H9 (cell line): ENCODE data around the gene BRWD1. TPM values are rescaled to one million over a fixed set of nuclear protein-coding genes. Genes with fewer than 3 reads are reported as not detected.

ENCODE experiments used
- DNase-seq: peaks from one replicate; pipeline ENCODE4 v3.0.0-alpha.2; 2017
- H2AFZ ChIP-seq: one replicate; pipeline ENCODE4 v1.6.1; 2013; ENCODE audit warnings: mild to moderate bottlenecking, low read length, control low read depth, moderate library complexity
- H2AK5ac ChIP-seq: 2 replicates; pipeline ENCODE4 v1.6.1; 2013; ENCODE audit warnings: low read length, control low read depth, mixed read lengths; ENCODE audit not compliant: insufficient read length
- H2BK120ac ChIP-seq: one replicate; pipeline ENCODE4 v1.6.1; 2013; ENCODE audit warnings: low read depth, mild to moderate bottlenecking, low read length, control low read depth, inconsistent platforms; ENCODE audit not compliant: poor library complexity, severe bottlenecking
- H2BK12ac ChIP-seq: 2 replicates; pipeline ENCODE4 v1.6.1; 2013; ENCODE audit warnings: low read length, control low read depth, mixed read lengths, low read depth; ENCODE audit not compliant: insufficient read length
- H2BK15ac ChIP-seq: 2 replicates; pipeline ENCODE4 v1.6.1; 2013; ENCODE audit warnings: low read depth, low read length, control low read depth
- H2BK20ac ChIP-seq: one replicate; pipeline ENCODE4 v1.6.1; 2013; ENCODE audit warnings: low read depth, mild to moderate bottlenecking, low read length, control low read depth, inconsistent platforms; ENCODE audit not compliant: poor library complexity, severe bottlenecking
- H2BK5ac ChIP-seq: 2 replicates; pipeline ENCODE4 v1.6.1; 2013; ENCODE audit warnings: low read length, control low read depth, mixed read lengths; ENCODE audit not compliant: insufficient read length
- H3K14ac ChIP-seq: 2 replicates; pipeline ENCODE4 v1.6.1; 2013; ENCODE audit warnings: low read length, control low read depth; ENCODE audit not compliant: insufficient read depth
- H3K18ac ChIP-seq: 2 replicates; pipeline ENCODE4 v1.6.1; 2013; ENCODE audit warnings: low read depth, mild to moderate bottlenecking, mixed read lengths, low read length, control low read depth; ENCODE audit not compliant: insufficient read length
- H3K23ac ChIP-seq: 2 replicates; pipeline ENCODE4 v1.6.1; 2013; ENCODE audit warnings: low read length, control low read depth, mixed read lengths, low read depth; ENCODE audit not compliant: insufficient read length
- H3K23me2 ChIP-seq: 2 replicates; pipeline ENCODE4 v1.6.1; 2013; ENCODE audit warnings: low read depth, mild to moderate bottlenecking, mixed read lengths, low read length, control low read depth; ENCODE audit not compliant: insufficient read length, poor library complexity, severe bottlenecking
- H3K27ac ChIP-seq: 2 replicates; pipeline ENCODE4 v1.5.1; 2013; ENCODE audit warnings: low read length, control low read depth, mixed read lengths, low read depth; ENCODE audit not compliant: insufficient read length
- H3K27me3 ChIP-seq: 2 replicates; pipeline ENCODE4 v1.6.1; 2013; ENCODE audit warnings: low read length, control low read depth, inconsistent platforms; ENCODE audit not compliant: insufficient read depth
- H3K4ac ChIP-seq: 2 replicates; pipeline ENCODE4 v1.6.1; 2013; ENCODE audit warnings: low read depth, mild to moderate bottlenecking, control low read depth, inconsistent platforms, low read length, moderate library complexity
- H3K4me1 ChIP-seq: 2 replicates; pipeline ENCODE4 v1.6.1; 2013; ENCODE audit warnings: low read length, control low read depth, inconsistent platforms; ENCODE audit not compliant: insufficient read depth
- H3K4me2 ChIP-seq: 2 replicates; pipeline ENCODE4 v1.6.1; 2013; ENCODE audit warnings: low read length, control low read depth, mixed read lengths; ENCODE audit not compliant: insufficient read length, insufficient read depth
- H3K56ac ChIP-seq: 2 replicates; pipeline ENCODE4 v1.6.1; 2013; ENCODE audit warnings: low read depth, mild to moderate bottlenecking, mixed read lengths, low read length, control low read depth; ENCODE audit not compliant: insufficient read length
- H3K79me1 ChIP-seq: 2 replicates; pipeline ENCODE4 v1.6.1; 2013; ENCODE audit warnings: low read depth, mild to moderate bottlenecking, moderate library complexity, low read length, control low read depth, inconsistent platforms; ENCODE audit not compliant: insufficient read depth, poor library complexity, severe bottlenecking
- H3K79me2 ChIP-seq: 2 replicates; pipeline ENCODE4 v1.6.1; 2013; ENCODE audit warnings: low read length, control low read depth, inconsistent platforms; ENCODE audit not compliant: insufficient read depth
- H3K9ac ChIP-seq: 2 replicates; pipeline ENCODE4 v1.6.1; 2013; ENCODE audit warnings: low read length, control low read depth, mixed read lengths; ENCODE audit not compliant: insufficient read length; ENCODE audit errors: extremely low read depth
- H3K9me3 ChIP-seq: one replicate; pipeline ENCODE4 v1.6.1; 2013; ENCODE audit warnings: low read depth, low read length, inconsistent platforms; ENCODE audit not compliant: control insufficient read depth
- H3T11ph ChIP-seq: one replicate; pipeline ENCODE4 v1.6.1; 2013; ENCODE audit warnings: mild to moderate bottlenecking, low read length, control low read depth, inconsistent platforms
- H4K20me1 ChIP-seq: one replicate; pipeline ENCODE4 v1.6.1; 2013; ENCODE audit not compliant: control insufficient read depth, insufficient read length, insufficient read depth
- H4K5ac ChIP-seq: 2 replicates; pipeline ENCODE4 v1.6.1; 2013; ENCODE audit warnings: low read depth, mild to moderate bottlenecking, mixed read lengths, low read length, control low read depth; ENCODE audit not compliant: insufficient read length
- H4K8ac ChIP-seq: replicated peaks from 2 replicates; pipeline ENCODE4 v1.6.1; 2013; ENCODE audit warnings: low read length, control low read depth, mixed read lengths, low read depth; ENCODE audit not compliant: insufficient read length
- H4K91ac ChIP-seq: 2 replicates; pipeline ENCODE4 v1.6.1; 2013; ENCODE audit warnings: low read depth, mild to moderate bottlenecking, moderate library complexity, mixed read lengths, low read length, control low read depth; ENCODE audit not compliant: insufficient read length
- H3K27ac Mint-ChIP-seq, 3 experiments: 2 replicates in 2 of 3; 3 replicates in 1 of 3; pipeline ENCODE4 v1.8.0; 2020 to 2021; ENCODE audit warnings: mixed read lengths in 3 of 3, mild to moderate bottlenecking in 1 of 3, moderate library complexity in 1 of 3
- H3K27me3 Mint-ChIP-seq: 2 replicates; pipeline ENCODE4 v1.8.0; 2021; ENCODE audit warnings: low read depth, mild to moderate bottlenecking, moderate library complexity, mixed read lengths
- H3K36me3 Mint-ChIP-seq, 3 experiments: 2 replicates in 2 of 3; 3 replicates in 1 of 3; pipeline ENCODE4 v1.8.0; 2020 to 2021; ENCODE audit warnings: low read depth in 3 of 3, mixed read lengths in 3 of 3; ENCODE audit not compliant: insufficient read depth in 1 of 3
- H3K4me1 Mint-ChIP-seq, 2 experiments: 2 replicates each; pipeline ENCODE4 v1.8.0; 2020; ENCODE audit warnings: mixed read lengths in 2 of 2
- H3K4me3 Mint-ChIP-seq, 2 experiments: 2 replicates in 1 of 2; 3 replicates in 1 of 2; pipeline ENCODE4 v1.8.0; 2020 to 2021; ENCODE audit warnings: mild to moderate bottlenecking in 2 of 2, mixed read lengths in 2 of 2, moderate library complexity in 1 of 2
- H3K9me3 Mint-ChIP-seq, 2 experiments: 2 replicates in 1 of 2; 3 replicates in 1 of 2; pipeline ENCODE4 v1.8.0; 2020; ENCODE audit warnings: mild to moderate bottlenecking in 2 of 2, mixed read lengths in 2 of 2, moderate library complexity in 1 of 2
- CTCF ChIP-seq: fragments of 200-600 bp; sonication (generic); conservative IDR thresholded peaks from 3 replicates; pipeline ENCODE4 v1.8.0; 2021; ENCODE audit warnings: antibody characterized with exemption, mild to moderate bottlenecking
- WGBS: extraction: QIAGEN DNeasy Blood & Tissue Kit; methylation state at CpG from one replicate; pipeline ENCODE4 v1.1.7; 2013; ENCODE audit warnings: missing lambda C conversion rate, low lambda C conversion rate, mixed read lengths; ENCODE audit not compliant: insufficient read length; ENCODE audit errors: extremely low coverage; 5-methylcytosine and 5-hydroxymethylcytosine counted together
- total RNA-seq: library from RNA; stranded (reverse); gene quantifications from 2 replicates; pipeline ENCODE4 v1.2.1, GENCODE V29; 2021

The BRWD1 gene
- total RNA-seq, 1 experiment from 2014 or later: 48.4 TPM

- Histone ChIP-seq H2BK120ac (no peak overlapping the region), H3K9ac (no peak overlapping the region), H3K79me2 (no peaks in the 10 kb centered on the region), H2BK5ac (no peak overlapping the region), H3K23me2 (peaks cover 7% of the 10 kb centered on the region), H2BK20ac (no peak overlapping the region), H3T11ph (no peak overlapping the region), H3K23ac (no peak overlapping the region), H3K4ac (no peak overlapping the region), H3K27me3 (no peaks in the 10 kb centered on the region), H2BK12ac (no peak overlapping the region), H3K14ac (no peak overlapping the region), H3K56ac (no peak overlapping the region), H3K4me1 (0 out of 2 replicates have a peak, but pooled peaks cover 3% of the 10 kb centered on the region), H3K4me2 (peak overlapping the region; percentile 85), H4K8ac (no peak overlapping the region), H3K79me1 (no peaks in the 10 kb centered on the region), H4K91ac (no peak overlapping the region), H2AFZ (no peak overlapping the region), H2AK5ac (no peak overlapping the region), H3K18ac (no peak overlapping the region), H4K20me1 (no peaks in the 10 kb centered on the region), H3K27ac (no peak overlapping the region), H4K5ac (no peak overlapping the region), H3K9me3 (no peaks in the 10 kb centered on the region), H2BK15ac (no peak overlapping the region)
- H3K4me1 Mint-ChIP-seq: peaks cover 29 to 32% of the 10 kb centered on the region in 2 experiments
- no CpG with 5 or more reads among the region's 8 CpGs for WGBS
- no peaks in the 10 kb centered on the region for H3K9me3 Mint-ChIP-seq
- peak overlapping the region; percentile 94 to 96 for H3K4me3 Mint-ChIP-seq
- no peak for TF ChIP-seq CTCF
- DNase-seq: no peak
- peaks cover 21 to 29% (median 24%) of the 10 kb centered on the region in 3 experiments; a peak in 6 of 7 replicates for H3K36me3 Mint-ChIP-seq
- H3K27me3 Mint-ChIP-seq: no peaks in the 10 kb centered on the region; the same call in 1 of the 2 replicates
- no peak overlapping the region for H3K27ac Mint-ChIP-seq
These were observed 131.4 kb downstream of the BRWD1 start for GRCh38 chr21:39182016-39182415.
